Measurements from ENCODE around the gene JMJD8.
A peak's percentile ranks its signal among the peaks of the same experiment; 100 is the strongest.

JMJD8 gene, protein sequence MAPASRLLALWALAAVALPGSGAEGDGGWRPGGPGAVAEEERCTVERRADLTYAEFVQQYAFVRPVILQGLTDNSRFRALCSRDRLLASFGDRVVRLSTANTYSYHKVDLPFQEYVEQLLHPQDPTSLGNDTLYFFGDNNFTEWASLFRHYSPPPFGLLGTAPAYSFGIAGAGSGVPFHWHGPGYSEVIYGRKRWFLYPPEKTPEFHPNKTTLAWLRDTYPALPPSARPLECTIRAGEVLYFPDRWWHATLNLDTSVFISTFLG

DNA sequence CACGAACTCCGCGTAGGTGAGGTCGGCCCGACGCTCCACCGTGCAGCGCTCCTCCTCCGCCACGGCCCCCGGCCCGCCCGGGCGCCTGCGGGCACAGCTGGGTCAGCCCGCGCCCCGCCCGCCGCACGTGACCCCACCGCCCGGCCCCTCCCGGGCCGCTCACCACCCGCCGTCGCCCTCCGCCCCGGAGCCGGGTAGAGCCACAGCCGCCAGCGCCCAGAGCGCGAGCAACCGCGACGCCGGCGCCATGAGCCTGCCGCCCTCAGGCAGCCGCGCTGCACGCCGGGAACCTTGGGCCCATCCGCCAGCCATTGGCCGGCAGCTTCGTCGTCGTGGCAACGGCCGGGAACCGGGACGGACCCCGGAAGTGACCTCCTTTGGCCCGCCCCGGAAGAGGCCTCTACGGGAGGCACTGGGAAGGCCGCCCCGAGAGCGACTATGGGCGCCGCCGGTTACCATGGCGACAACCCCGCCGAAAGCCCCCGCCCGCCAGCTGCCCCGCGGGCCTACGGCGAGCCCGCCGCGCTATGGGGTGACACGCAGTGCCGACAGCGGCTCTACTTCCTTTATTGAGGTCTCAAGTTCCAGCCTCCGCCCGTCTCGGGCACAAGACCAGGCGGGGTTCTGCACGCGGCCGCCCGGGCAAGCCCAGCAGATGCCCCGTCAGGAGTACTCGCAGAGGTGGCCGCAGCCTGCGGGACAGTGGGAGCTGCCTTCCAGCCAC lies at the start of gene JMJD8:
Gene JMJD8, minus strand, starts transcription at position 264 of the 724 bp plus-strand sequence. Its CDS starts 15 bp downstream, at position 249.
- DNase-seq: peak; percentile 72

DNA sequence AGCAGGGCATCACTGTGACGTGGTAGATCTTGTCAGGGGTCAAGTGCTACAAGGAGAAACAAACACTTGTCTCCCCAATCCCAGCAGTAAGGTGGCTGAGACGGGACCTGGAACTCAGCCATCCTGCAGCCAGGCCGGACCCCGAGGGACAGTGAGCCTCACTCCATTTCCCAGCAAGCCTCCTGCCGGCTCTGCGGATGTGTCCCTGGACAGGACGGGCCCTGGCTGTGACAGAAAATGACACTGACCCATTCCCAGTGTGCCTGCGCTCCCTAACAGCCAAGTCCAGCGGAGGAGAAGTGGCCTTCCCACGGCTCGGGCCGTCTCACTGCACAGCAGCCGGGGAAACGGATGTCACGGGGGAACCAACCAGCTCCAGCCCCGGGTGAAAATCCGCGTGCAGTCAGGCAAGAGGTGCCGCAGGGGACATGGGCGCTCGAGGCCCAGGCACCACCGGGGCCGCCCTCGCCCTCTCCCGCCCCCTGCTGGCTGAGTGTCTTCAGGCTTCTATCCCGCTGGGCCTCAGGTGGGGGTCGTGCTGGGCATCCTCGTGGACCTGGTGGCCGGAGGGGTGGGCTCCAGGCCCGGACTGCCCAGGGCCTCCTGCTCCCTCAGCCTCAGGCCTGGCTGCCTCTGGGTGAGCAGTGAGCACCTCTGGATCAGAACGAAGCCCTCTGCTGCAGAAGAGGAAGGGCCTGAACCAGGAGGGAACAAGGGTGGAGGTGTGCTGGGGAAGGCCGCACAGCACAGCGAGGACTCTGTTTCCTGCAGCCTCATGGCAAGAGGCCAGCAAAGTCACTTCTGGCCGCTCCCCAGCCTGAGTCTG lies 49.5 kb upstream of the JMJD8 start:
- no peak for DNase-seq

GRCh38 chr16:732936-733335 lies 48.8 kb upstream of the JMJD8 start:
- DNase-seq: no peak

- no peak for DNase-seq
Measured at GRCh38 chr16:732332-732731, 48.2 kb upstream of the JMJD8 start.

- no peak for DNase-seq
Measured at GRCh38 chr16:730666-731509, 46.8 kb upstream of the JMJD8 start.

DNA sequence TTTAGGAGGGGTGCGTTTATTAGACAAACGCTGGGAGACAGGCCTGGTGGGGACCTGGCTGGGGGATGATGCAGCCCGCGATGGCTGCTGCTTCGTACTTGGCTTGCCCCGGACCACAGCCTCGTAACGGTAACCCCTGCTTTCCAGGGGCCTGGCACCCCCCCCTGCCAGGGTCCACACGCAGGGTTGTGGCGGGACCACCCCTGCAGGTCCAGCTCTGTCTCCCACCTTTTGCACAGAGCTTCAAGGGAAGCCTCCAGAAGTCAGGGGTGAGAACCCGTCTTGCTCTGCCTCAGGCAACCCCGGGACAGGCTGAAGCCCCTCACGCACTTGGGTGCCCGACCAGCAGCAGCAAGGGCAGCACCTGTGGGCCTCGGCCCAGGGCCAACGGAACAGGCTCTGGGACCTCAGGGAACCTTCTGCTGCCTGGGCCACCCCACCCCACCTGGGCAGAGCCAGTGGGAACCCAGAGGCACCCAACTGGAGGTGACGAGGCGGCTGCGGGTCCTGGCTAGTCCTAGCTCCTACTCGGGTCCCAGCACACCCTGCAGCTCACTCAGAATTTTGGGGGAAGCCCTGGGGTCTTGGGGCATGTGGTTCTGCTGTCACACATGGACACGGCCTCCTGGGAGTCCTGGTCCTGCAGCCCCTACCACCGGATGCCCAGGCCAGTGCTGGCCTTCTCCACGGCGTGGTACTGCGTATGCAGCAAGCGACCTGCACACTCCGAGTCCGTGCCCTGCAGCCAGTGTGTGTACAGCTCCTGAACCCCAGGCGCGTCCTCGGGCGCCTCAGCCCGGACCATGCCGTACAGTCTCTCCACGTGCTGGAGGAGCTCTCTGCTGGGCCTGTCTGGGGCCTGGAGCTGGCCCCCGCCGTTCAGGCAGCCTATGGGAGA lies 45.9 kb upstream of the JMJD8 start:
- no peak for DNase-seq

DNA sequence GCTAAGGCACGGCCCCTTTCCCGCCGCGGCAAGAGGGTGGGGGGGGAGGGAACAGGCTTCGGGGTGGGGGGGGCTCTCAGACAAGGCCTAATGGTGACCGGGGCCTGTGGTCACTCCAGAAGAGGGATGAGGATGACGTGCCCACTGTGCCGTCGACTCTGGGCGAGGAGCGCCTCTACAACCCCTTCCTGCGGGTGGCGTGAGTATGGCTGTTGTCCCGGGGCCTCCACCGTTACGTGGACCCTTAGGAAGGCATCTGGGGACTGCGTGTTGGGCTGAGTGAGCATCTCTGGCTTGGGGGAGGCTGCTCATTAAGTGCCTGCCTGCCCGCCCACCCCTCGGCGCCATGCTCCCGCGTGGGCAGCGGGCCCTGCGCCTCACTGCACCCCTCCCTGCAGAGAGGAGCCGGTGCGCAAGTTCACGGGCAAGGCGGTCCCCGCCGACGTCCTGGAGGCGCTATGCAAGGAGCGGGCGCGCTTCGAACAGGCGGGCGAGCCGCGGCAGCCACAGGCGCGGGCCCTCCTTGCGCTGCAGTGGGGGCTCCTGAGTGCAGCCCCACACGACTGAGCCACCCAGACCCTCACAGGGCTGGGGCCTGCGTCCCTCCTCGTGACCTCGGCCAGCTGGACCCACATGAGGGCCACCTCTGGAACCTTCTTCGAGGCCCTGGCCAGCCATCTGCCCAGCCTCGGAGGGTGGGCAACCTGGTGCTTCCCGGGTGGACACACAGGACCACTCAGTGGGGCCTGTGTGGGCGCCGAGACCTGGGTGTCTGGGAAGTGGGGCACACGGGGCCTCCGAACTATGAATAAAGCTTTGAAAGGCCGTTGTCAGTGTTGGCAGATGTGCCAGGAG lies 45.0 kb upstream of the JMJD8 start:
- no peak for DNase-seq

DNA sequence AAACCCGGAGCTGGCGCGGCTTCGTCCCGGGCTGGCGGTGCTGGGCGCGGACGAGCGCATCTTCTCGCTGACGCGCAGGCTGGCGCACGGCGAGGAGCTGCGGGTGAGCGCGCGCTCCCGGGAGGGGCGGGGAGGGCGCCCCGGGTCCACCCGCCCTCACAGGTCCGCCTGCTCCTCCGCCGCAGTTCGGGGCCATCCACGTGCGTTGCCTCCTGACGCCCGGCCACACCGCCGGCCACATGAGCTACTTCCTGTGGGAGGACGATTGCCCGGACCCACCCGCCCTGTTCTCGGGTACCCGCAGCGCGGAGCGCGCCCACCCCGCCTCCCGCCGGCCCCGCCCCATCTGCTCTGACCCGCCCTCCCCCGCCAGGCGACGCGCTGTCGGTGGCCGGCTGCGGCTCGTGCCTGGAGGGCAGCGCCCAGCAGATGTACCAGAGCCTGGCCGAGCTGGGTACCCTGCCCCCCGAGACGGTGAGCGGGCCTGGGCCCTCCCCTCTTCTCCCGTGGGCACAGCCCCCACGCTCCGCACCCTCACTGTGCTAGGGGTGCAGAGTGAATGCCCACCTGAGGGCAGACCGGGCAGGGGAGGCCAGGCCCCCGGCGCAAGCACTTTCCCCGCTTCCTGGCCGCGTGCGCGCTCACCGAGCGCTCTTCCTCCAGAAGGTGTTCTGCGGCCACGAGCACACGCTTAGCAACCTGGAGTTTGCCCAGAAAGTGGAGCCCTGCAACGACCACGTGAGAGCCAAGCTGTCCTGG lies 44.2 kb upstream of the JMJD8 start:
- DNase-seq: peak; percentile 51

- DNase-seq: no peak
Measured at GRCh38 chr16:727291-727977, 43.3 kb upstream of the JMJD8 start.

GRCh38 chr16:726438-727290 lies 42.5 kb upstream of the JMJD8 start, which contains the start of the genes CCDC78 and HAGHL:
Gene CCDC78, minus strand, starts transcription at chr16:726443. Its CDS starts 76 bp downstream, at chr16:726367.
Gene HAGHL, plus strand, starts transcription at chr16:727106. Its CDS starts 404 bp downstream, at chr16:727510.
- no peak for DNase-seq

- DNase-seq: no peak
Measured at GRCh38 chr16:726188-726437, 42.0 kb upstream of the JMJD8 start.

DNA sequence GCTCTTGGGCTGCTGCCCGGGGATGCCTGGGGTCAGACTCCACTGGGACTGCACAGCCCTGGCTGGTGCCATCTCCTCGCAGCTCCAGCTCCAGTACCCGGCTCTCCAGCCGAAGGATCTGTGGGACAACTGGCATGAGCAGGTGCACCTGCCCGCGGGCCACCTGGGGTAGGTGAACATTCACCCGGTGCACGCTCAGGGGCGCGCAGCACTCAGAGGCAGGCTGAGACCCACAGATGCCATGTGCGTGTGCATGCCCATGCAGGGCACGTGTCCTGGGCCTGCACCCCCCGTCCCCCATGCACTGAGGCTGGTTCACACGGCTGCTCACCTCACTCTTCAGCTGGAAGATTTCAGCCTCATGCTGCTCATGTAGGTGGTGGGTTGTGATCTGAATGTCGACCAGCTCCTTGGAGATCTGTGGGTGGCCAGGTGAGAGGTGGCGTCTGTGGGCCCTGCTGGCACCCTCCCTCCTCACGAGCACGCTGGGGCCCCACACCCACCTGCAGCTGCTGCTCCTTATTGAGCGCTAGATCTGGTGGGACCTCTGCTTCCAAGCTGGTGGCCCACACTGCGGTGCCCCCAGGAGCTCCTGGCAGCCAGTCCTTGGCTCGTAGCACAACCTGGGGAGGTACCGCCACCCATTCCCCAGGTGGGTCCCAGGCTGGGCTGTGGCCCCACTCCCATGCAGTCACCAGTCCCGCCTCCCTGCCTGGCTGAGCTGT lies 41.5 kb upstream of the JMJD8 start:
- DNase-seq: no peak

DNA sequence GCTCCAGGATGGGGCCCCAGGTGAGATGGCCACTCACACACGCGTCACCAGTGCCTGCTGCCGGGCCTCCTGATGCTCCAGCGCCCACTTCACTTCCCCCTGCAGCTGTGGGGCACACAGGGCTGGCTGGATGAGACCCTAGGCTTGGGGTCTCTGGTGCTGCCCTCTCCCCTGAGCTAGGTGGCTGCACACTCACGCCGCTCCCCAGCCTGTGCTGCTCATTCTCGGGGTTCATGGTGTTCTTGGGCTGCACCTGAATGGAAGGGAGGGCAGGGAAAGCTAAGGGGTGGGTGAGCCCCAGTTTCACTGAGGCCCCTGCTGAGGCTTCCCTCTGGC lies 40.9 kb upstream of the JMJD8 start:
- DNase-seq: no peak

- no peak for DNase-seq
Measured at GRCh38 chr16:724188-725040, 40.3 kb upstream of the JMJD8 start.

DNA sequence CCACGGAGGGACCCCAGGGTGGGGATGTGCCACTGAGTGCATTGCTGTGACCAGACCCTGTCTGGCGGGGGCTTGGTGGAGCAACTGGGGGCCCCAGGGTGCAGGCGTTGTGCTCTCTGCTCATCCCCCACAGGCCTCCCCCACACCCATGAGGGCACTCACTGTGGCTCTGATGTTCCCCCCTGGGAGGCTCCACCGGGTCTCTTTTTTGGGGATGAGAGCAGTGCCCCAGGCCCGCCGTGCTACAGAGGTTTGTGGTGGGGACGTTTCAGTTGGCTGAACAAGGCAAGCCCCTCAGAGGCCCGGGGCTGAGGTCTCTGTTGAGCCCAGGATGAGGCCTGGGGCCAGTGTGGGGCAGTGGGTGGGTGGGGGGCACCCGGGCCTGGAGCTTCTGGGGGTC lies 39.6 kb upstream of the JMJD8 start:
- DNase-seq: no peak

DNA sequence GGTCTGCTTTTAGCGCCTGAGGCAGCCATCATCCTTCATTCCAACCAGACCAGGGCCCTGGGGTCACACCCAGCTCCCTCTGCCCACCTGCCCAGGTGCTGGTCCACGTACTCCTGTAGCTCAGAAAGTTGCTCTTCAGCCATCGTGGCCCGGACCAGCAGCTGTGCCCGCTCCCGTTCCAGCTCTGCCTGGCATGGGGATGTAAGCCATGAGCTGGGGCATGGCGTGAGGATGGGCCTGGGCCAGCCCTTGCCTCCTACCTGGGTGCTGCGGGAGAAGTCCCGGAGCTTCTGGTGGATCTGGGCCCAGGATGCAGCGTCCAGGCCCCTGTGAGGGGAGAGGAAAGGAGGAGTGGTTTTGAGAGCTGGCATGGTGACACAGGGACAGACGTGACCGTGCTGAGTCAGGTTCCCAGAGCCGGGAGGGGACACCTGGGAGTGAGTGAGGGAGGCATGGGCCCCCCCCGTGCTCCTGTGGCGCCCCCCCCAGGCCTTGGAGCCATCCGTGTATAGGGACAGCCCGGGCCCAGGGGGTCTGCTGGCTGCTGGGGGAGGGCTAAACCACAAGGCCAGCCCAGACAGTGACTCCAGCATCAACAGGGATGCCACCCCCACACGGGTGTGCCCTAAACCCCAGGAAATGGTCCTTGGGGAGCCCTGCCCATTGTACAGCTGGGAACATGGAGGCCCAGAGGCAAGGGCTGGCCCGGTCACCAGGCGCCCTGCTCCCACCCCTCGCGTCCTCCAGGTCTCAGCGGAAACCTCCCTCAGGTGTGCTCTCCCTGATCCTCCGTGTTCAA lies 38.9 kb upstream of the JMJD8 start:
- no peak for DNase-seq
